DND-41 (cell line): ENCODE data around the gene MAN2B2.

Experiments
- EZH2 ChIP-seq: IDR thresholded peaks from 3 replicates; pipeline ENCODE4 v1.6.1; 2012; ENCODE audit warnings: borderline replicate concordance, low read depth, mild to moderate bottlenecking, moderate library complexity, low read length, inconsistent platforms; ENCODE audit not compliant: severe bottlenecking
- TF ChIP-seq, protein P1 (sequence below): IDR thresholded peaks from 2 replicates; pipeline ENCODE4 v1.5.1; 2012; ENCODE audit warnings: borderline replicate concordance, low read length, moderate library complexity, mild to moderate bottlenecking; ENCODE audit not compliant: poor library complexity, severe bottlenecking; ENCODE audit errors: extremely low read depth

- TF ChIP-seq, protein P1, sequence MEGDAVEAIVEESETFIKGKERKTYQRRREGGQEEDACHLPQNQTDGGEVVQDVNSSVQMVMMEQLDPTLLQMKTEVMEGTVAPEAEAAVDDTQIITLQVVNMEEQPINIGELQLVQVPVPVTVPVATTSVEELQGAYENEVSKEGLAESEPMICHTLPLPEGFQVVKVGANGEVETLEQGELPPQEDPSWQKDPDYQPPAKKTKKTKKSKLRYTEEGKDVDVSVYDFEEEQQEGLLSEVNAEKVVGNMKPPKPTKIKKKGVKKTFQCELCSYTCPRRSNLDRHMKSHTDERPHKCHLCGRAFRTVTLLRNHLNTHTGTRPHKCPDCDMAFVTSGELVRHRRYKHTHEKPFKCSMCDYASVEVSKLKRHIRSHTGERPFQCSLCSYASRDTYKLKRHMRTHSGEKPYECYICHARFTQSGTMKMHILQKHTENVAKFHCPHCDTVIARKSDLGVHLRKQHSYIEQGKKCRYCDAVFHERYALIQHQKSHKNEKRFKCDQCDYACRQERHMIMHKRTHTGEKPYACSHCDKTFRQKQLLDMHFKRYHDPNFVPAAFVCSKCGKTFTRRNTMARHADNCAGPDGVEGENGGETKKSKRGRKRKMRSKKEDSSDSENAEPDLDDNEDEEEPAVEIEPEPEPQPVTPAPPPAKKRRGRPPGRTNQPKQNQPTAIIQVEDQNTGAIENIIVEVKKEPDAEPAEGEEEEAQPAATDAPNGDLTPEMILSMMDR, result no peak
- no peak for TF ChIP-seq EZH2
Observed at GRCh38 chr4:6541789-6542188, 33.2 kb upstream of the MAN2B2 start.
